PFSK-1 (cell line): Measurements from ENCODE around the gene RPS6KA2.

ENCODE experiments used
- FOXP2 ChIP-seq: optimal IDR thresholded peaks from 2 replicates; pipeline ENCODE3; 2011; ENCODE audit warnings: borderline replicate concordance, control low read depth, inconsistent platforms; ENCODE audit not compliant: insufficient read depth; ENCODE audit errors: extremely low read length, extremely low read depth
- POLR2AphosphoS5 ChIP-seq: IDR thresholded peaks from 2 replicates; pipeline ENCODE4 v1.6.1; 2012; ENCODE audit warnings: low read depth, mild to moderate bottlenecking, control low read depth, low read length, moderate library complexity
- SIN3A ChIP-seq: IDR thresholded peaks from 2 replicates; pipeline ENCODE4 v1.6.1; 2012; ENCODE audit warnings: mild to moderate bottlenecking, low read length, moderate library complexity, borderline replicate concordance; ENCODE audit not compliant: insufficient read depth
- TAF1 ChIP-seq: IDR thresholded peaks from 2 replicates; pipeline ENCODE4 v1.6.1; 2012; ENCODE audit warnings: low read length, control low read depth, borderline replicate concordance; ENCODE audit not compliant: insufficient read depth
- TF ChIP-seq, protein P1 (sequence below), 2 experiments: IDR thresholded peaks; 2 replicates each; pipeline versions ENCODE4 v1.6.1 to v1.8.0; 2011 to 2012; ENCODE audit warnings: low read depth in 2 of 2, low read length in 2 of 2, control low read depth in 1 of 2, inconsistent platforms in 1 of 2, mild to moderate bottlenecking in 1 of 2, moderate library complexity in 1 of 2; ENCODE audit not compliant: insufficient read depth in 1 of 2

The RPS6KA2 gene

GRCh38 chr6:166412156-166412910, 214.7 kb downstream of the RPS6KA2 start:
- TF ChIP-seq TAF1 (no peak), SIN3A (no peak), POLR2AphosphoS5 (no peak), FOXP2 (no peak)
- TF ChIP-seq, protein P1, sequence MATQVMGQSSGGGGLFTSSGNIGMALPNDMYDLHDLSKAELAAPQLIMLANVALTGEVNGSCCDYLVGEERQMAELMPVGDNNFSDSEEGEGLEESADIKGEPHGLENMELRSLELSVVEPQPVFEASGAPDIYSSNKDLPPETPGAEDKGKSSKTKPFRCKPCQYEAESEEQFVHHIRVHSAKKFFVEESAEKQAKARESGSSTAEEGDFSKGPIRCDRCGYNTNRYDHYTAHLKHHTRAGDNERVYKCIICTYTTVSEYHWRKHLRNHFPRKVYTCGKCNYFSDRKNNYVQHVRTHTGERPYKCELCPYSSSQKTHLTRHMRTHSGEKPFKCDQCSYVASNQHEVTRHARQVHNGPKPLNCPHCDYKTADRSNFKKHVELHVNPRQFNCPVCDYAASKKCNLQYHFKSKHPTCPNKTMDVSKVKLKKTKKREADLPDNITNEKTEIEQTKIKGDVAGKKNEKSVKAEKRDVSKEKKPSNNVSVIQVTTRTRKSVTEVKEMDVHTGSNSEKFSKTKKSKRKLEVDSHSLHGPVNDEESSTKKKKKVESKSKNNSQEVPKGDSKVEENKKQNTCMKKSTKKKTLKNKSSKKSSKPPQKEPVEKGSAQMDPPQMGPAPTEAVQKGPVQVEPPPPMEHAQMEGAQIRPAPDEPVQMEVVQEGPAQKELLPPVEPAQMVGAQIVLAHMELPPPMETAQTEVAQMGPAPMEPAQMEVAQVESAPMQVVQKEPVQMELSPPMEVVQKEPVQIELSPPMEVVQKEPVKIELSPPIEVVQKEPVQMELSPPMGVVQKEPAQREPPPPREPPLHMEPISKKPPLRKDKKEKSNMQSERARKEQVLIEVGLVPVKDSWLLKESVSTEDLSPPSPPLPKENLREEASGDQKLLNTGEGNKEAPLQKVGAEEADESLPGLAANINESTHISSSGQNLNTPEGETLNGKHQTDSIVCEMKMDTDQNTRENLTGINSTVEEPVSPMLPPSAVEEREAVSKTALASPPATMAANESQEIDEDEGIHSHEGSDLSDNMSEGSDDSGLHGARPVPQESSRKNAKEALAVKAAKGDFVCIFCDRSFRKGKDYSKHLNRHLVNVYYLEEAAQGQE (IDR thresholded peaks at IDR 0.05; ENCODE audit: insufficient read depth in 1 of 2, low read depth in 2 of 2, low read length in 2 of 2) = no peak

- TF ChIP-seq SIN3A (no peak), POLR2AphosphoS5 (no peak), TAF1 (no peak), FOXP2 (no peak)
Observed at GRCh38 chr6:166411721-166412151, 215.3 kb downstream of the RPS6KA2 start.

DNA sequence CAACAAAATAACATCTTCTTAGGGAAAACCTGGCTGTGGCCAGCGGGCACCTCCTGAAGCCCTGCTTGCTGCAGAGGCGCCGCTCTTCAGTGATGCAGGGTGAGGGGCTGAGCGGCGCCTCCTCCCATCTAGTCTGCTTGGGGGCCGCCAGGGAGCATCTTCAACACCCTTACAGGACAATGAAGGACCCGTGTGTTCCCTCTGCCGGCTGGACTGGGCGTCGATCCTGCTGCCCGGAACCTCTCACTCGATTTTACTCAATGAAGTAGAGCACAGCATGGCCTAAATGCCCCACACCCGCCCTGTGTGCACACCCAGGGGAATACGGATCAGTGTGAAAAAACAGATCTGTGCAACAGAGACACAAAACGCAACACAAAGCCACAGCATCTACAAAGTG, 215.8 kb downstream of the RPS6KA2 start:
- TF ChIP-seq POLR2AphosphoS5 (no peak), SIN3A (no peak), FOXP2 (no peak), TAF1 (no peak)
- TF ChIP-seq, protein P1 (IDR thresholded peaks at IDR 0.05; ENCODE audit: insufficient read depth in 1 of 2, low read depth in 2 of 2, low read length in 2 of 2) = no peak

GRCh38 chr6:166410426-166410935, 216.6 kb downstream of the RPS6KA2 start:
- TF ChIP-seq SIN3A (no peak), FOXP2 (no peak), TAF1 (no peak), POLR2AphosphoS5 (no peak)
- TF ChIP-seq, protein P1 (IDR thresholded peaks at IDR 0.05; ENCODE audit: insufficient read depth in 1 of 2, low read depth in 2 of 2, low read length in 2 of 2) = no peak

DNA sequence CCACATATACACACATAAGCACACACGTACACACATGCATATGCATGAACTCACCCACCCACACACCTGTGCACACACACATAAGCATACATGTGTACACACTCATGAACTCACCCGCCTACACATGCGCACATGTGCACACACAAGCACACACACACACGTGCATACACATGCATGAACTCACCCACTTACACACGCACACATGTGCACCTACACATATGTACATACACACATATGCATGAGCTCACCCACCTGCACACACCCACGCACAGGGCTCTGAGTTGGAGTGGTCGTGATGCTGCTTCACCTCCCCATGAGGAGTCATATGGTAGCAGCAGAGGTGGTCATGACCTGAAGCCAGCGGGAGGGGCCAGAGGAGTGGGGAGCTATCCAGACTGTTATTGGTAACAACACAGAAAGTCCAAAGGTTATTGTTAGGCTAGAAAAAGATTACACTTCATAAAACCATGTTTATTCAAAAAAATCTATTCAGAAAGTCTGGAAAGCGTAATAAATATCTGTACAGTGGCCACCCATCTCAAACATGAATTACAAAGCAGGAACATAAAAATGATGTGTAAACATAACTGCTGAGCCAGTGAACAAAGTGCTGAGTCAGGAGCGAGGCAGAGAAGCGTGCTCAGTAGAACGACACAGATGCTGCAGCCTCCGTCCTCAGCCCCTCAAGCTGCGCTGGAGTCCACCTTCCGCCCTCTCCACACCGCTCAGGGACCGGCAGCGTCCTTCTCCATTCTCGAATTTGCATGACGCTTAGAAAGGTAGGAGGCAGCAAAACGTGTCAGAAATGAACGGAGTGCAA, 217.9 kb downstream of the RPS6KA2 start:
- TF ChIP-seq, protein P1 (IDR thresholded peaks at IDR 0.05; ENCODE audit: insufficient read depth in 1 of 2, low read depth in 2 of 2, low read length in 2 of 2) = no peak
- TF ChIP-seq SIN3A (no peak), POLR2AphosphoS5 (no peak)
